ENCODE results near the gene MCU. TPM values are rescaled to one million over a fixed set of nuclear protein-coding genes. Genes with fewer than 3 reads are reported as not detected.
"Not testable (repeated sequence)": the region's sequence is repeated elsewhere in the genome, so short reads cannot be mapped to it uniquely, and the experiment has no call there.

Gene MCU
- total RNA-seq, 3 donors from 2014 or later = 9.2 to 10.9 (median 9.7) TPM

- Mint-ChIP-seq H3K9me3 (no peaks in the 10 kb centered on the region), H3K27me3 (ENCODE audit: low read depth) (no peaks in the 10 kb centered on the region), H3K4me1 (ENCODE audit: low read depth) (peaks cover 16% of the 10 kb centered on the region), H3K36me3 (ENCODE audit: insufficient read depth) (no peaks in the 10 kb centered on the region), H3K4me3 (no peak overlapping the region)
- ATAC-seq (no peak), DNase-seq (no peak)
Measured at GRCh38 chr10:72731916-72732419, 40.0 kb downstream of the MCU start.

- Mint-ChIP-seq H3K4me3 (no peak overlapping the region), H3K27me3 (ENCODE audit: low read depth) (no peaks in the 10 kb centered on the region), H3K36me3 (ENCODE audit: insufficient read depth) (no peaks in the 10 kb centered on the region), H3K9me3 (no peaks in the 10 kb centered on the region), H3K4me1 (ENCODE audit: low read depth) (peaks cover 16% of the 10 kb centered on the region)
- DNase-seq (no peak), ATAC-seq (no peak)
Measured at GRCh38 chr10:72732521-72732920, 40.6 kb downstream of the MCU start.

- no peak for DNase-seq
- no peaks in the 10 kb centered on the region for H3K36me3 Mint-ChIP-seq (ENCODE audit: insufficient read depth)
- ATAC-seq = no peak
- no peaks in the 10 kb centered on the region for H3K27me3 Mint-ChIP-seq (ENCODE audit: low read depth)
- peaks cover 7% of the 10 kb centered on the region for H3K4me1 Mint-ChIP-seq (ENCODE audit: low read depth)
- H3K9me3 Mint-ChIP-seq = no peaks in the 10 kb centered on the region
- H3K4me3 Mint-ChIP-seq = no peak overlapping the region
Measured at GRCh38 chr10:72733989-72734388, 42.0 kb downstream of the MCU start.

GRCh38 chr10:72735288-72735936 lies 43.5 kb downstream of the MCU start:
- DNase-seq (no peak), ATAC-seq (no peak)
- H3K27me3 Mint-ChIP-seq (ENCODE audit: low read depth) = no peaks in the 10 kb centered on the region
- no peaks in the 10 kb centered on the region for H3K9me3 Mint-ChIP-seq
- no peak overlapping the region for H3K4me3 Mint-ChIP-seq
- H3K4me1 Mint-ChIP-seq (ENCODE audit: low read depth) = peaks cover 2% of the 10 kb centered on the region
- H3K36me3 Mint-ChIP-seq (ENCODE audit: insufficient read depth) = no peaks in the 10 kb centered on the region

- no peak for DNase-seq
- ATAC-seq = no peak
- no peaks in the 10 kb centered on the region for H3K27me3 Mint-ChIP-seq (ENCODE audit: low read depth)
- peaks cover 4% of the 10 kb centered on the region for H3K4me1 Mint-ChIP-seq (ENCODE audit: low read depth)
- H3K4me3 Mint-ChIP-seq = no peak overlapping the region
- no peaks in the 10 kb centered on the region for H3K36me3 Mint-ChIP-seq (ENCODE audit: insufficient read depth)
- no peaks in the 10 kb centered on the region for H3K9me3 Mint-ChIP-seq
Measured at GRCh38 chr10:72736176-72736827, 44.4 kb downstream of the MCU start.

- ATAC-seq (no peak), DNase-seq (no peak)
- H3K9me3 Mint-ChIP-seq = no peaks in the 10 kb centered on the region
- no peaks in the 10 kb centered on the region for H3K36me3 Mint-ChIP-seq (ENCODE audit: insufficient read depth)
- peaks cover 4% of the 10 kb centered on the region for H3K4me1 Mint-ChIP-seq (ENCODE audit: low read depth)
- H3K4me3 Mint-ChIP-seq = no peak overlapping the region
- H3K27me3 Mint-ChIP-seq (ENCODE audit: low read depth) = no peaks in the 10 kb centered on the region
Measured at GRCh38 chr10:72736828-72737220, 44.9 kb downstream of the MCU start.

GRCh38 chr10:72737357-72737756 lies 45.4 kb downstream of the MCU start:
- not testable (repeated sequence) for H3K4me1 Mint-ChIP-seq (ENCODE audit: low read depth); DNase-seq; H3K36me3 Mint-ChIP-seq (ENCODE audit: insufficient read depth); H3K4me3 Mint-ChIP-seq; H3K9me3 Mint-ChIP-seq; ATAC-seq; H3K27me3 Mint-ChIP-seq (ENCODE audit: low read depth)

- no peak for ATAC-seq
- Mint-ChIP-seq H3K4me3 (no peak overlapping the region), H3K4me1 (ENCODE audit: low read depth) (peaks cover 4% of the 10 kb centered on the region), H3K36me3 (ENCODE audit: insufficient read depth) (no peaks in the 10 kb centered on the region), H3K9me3 (no peaks in the 10 kb centered on the region), H3K27me3 (ENCODE audit: low read depth) (no peaks in the 10 kb centered on the region)
- DNase-seq = no peak
Measured at GRCh38 chr10:72738486-72738885, 46.5 kb downstream of the MCU start.

- DNase-seq (no peak), ATAC-seq (no peak)
- Mint-ChIP-seq H3K36me3 (ENCODE audit: insufficient read depth) (no peaks in the 10 kb centered on the region), H3K27me3 (ENCODE audit: low read depth) (no peaks in the 10 kb centered on the region), H3K9me3 (no peaks in the 10 kb centered on the region), H3K4me1 (ENCODE audit: low read depth) (peaks cover 4% of the 10 kb centered on the region), H3K4me3 (no peak overlapping the region)
Measured at GRCh38 chr10:72740528-72740927, 48.6 kb downstream of the MCU start.

- H3K9me3 Mint-ChIP-seq = no peaks in the 10 kb centered on the region
- DNase-seq (no peak), ATAC-seq (no peak)
- H3K4me3 Mint-ChIP-seq = no peak overlapping the region
- no peaks in the 10 kb centered on the region for H3K36me3 Mint-ChIP-seq (ENCODE audit: insufficient read depth)
- H3K4me1 Mint-ChIP-seq (ENCODE audit: low read depth) = peaks cover 4% of the 10 kb centered on the region
- no peaks in the 10 kb centered on the region for H3K27me3 Mint-ChIP-seq (ENCODE audit: low read depth)
Measured at GRCh38 chr10:72742092-72742491, 50.1 kb downstream of the MCU start.

- H3K4me1 Mint-ChIP-seq (ENCODE audit: low read depth) = peaks cover 4% of the 10 kb centered on the region
- no peaks in the 10 kb centered on the region for H3K36me3 Mint-ChIP-seq (ENCODE audit: insufficient read depth)
- H3K27me3 Mint-ChIP-seq (ENCODE audit: low read depth) = no peaks in the 10 kb centered on the region
- no peak overlapping the region for H3K4me3 Mint-ChIP-seq
- no peaks in the 10 kb centered on the region for H3K9me3 Mint-ChIP-seq
- DNase-seq = no peak
- no peak for ATAC-seq
Measured at GRCh38 chr10:72742797-72743196, 50.9 kb downstream of the MCU start.

GRCh38 chr10:72744566-72744965 lies 52.6 kb downstream of the MCU start:
- Mint-ChIP-seq H3K4me3 (no peak overlapping the region), H3K9me3 (no peaks in the 10 kb centered on the region), H3K4me1 (ENCODE audit: low read depth) (peaks cover 4% of the 10 kb centered on the region), H3K27me3 (ENCODE audit: low read depth) (no peaks in the 10 kb centered on the region), H3K36me3 (ENCODE audit: insufficient read depth) (no peaks in the 10 kb centered on the region)
- DNase-seq (no peak), ATAC-seq (no peak)

GRCh38 chr10:72746426-72747363 lies 54.8 kb downstream of the MCU start:
- no peaks in the 10 kb centered on the region for H3K36me3 Mint-ChIP-seq (ENCODE audit: insufficient read depth)
- ATAC-seq (no peak), DNase-seq (no peak)
- H3K4me3 Mint-ChIP-seq = no peak overlapping the region
- no peaks in the 10 kb centered on the region for H3K27me3 Mint-ChIP-seq (ENCODE audit: low read depth)
- no peaks in the 10 kb centered on the region for H3K4me1 Mint-ChIP-seq (ENCODE audit: low read depth)
- H3K9me3 Mint-ChIP-seq = no peaks in the 10 kb centered on the region

GRCh38 chr10:72747521-72747920 lies 55.6 kb downstream of the MCU start:
- H3K27me3 Mint-ChIP-seq (ENCODE audit: low read depth) = no peaks in the 10 kb centered on the region
- no peaks in the 10 kb centered on the region for H3K9me3 Mint-ChIP-seq
- ATAC-seq (no peak), DNase-seq (no peak)
- no peaks in the 10 kb centered on the region for H3K36me3 Mint-ChIP-seq (ENCODE audit: insufficient read depth)
- no peak overlapping the region for H3K4me3 Mint-ChIP-seq
- H3K4me1 Mint-ChIP-seq (ENCODE audit: low read depth) = no peaks in the 10 kb centered on the region

Data from activated T-cell treated with anti-CD3 and anti-CD28 coated beads, Interleukin-2, amount 50 U/mL, for 4 hours (primary cell).